Fibroblast of skin of left quadriceps (primary cell): ENCODE results near the gene IST1.
A peak's percentile ranks its signal among the peaks of the same experiment; 100 is the strongest.
"Not testable (repeated sequence)": the region's sequence is repeated elsewhere in the genome, so short reads cannot be mapped to it uniquely, and the experiment has no call there.

ENCODE experiments used
- DNase-seq, 2 experiments: peaks; one replicate each; pipeline ENCODE4 v3.0.0-alpha.2; 2013; ENCODE audit warnings: low read depth in 2 of 2

The IST1 gene

DNA sequence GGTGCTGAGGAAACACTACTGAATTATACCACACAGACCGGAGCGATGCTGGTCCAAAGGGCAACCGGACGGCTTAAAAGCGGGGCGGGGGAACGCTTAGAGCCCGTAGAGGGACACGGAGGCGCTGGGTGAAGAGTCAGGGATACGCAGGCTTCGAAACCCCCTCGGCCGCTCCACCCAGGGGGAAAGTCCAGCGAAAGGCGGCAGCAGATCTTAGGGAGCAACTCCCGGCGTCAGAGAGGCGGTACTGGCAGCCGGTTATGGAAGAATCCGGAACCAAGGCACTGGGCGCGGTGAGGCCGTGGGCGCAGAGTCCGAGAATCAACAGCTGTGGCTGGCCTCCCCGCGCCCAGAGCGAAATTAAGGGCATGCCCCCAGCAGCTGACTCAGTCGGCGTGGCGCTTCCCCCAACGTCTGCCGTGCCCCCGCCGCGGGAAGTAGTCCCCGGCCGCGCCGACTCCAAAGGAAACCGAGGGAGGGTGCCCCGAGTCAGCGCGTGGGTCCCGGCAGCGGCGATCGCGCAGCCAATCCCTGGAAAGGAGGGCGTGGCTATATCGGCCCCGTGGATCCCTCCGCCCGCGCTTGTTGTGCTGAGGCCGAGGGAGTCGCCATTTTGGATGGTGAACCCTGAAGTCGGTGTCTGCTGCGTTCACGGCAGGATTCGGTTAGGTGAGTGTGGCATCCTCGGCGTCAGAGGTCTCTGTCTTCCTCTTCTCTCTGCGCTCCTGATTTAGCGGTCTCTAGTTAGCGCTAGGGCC, at the start of gene IST1:
TSS of gene IST1 (plus strand) at position 611 of the 758 bp plus-strand sequence. CDS start 20,110 bp downstream, outside the sequence.
- peak; percentile 97 for DNase-seq

DNA sequence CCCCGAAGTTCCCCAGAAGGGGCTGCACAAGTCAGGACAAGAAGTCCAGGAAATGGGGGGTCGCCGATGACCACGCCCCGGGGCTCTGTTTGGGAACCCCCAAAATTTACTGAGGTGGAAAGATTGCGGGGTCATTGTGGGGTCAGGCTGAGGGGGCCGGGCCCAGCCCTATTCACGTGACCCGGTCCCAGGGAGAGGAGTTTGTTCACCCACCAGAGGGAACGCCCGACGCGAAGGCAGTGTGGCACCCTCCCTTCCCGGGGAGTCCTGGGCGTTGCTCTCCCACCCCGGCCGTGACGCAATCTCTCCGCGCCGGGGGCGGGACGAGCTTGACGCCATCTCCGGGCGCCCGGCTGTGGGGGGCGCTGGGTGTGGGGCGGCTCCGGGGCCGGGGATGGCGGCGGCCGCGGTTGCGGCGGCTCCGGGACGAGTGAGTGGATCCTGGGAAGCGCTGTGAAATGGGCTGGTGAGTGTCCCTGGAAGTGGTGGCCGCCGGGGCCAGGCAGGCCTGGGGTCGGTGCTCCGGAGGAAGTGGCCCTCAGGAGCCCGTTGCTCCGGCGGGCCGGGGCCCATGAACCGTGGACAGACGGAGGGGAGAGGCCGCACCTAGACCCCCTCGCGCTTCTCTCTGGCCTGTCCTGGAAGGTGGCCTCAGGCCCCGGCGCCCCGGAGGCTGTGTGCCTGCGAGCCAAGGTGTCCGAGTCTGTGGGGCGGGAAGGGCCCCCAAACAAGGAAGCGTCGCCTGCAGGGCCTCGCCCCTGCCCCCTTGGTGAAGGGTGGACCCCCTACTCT, 49.5 kb upstream of the IST1 start, which contains the start of gene ATXN1L:
TSS of gene ATXN1L (plus strand) at position 338 of the 792 bp plus-strand sequence. CDS start 3,765 bp downstream, outside the sequence.
- DNase-seq, result peak; percentile 87 to 88

DNA sequence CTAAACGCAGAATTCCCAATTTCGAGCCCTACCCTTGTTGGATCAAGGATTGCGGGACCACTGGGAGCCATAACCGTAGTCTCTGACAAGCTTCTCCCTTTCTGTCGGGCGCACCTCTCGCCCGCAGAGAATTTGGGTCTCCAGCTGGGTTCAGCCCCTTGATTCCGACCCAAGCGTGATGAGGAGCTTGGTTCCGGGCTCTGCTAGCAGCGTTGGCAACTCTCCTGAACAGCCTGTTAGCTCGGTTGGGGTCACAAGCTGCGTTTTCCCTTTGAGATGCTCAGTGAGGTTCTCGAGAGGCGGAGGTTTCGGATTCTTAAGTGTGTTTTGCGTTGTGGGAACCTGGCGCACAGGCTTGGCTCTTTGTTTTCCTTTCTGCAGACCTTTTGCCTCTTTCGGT, 48.9 kb upstream of the IST1 start:
- no peak for DNase-seq

DNA sequence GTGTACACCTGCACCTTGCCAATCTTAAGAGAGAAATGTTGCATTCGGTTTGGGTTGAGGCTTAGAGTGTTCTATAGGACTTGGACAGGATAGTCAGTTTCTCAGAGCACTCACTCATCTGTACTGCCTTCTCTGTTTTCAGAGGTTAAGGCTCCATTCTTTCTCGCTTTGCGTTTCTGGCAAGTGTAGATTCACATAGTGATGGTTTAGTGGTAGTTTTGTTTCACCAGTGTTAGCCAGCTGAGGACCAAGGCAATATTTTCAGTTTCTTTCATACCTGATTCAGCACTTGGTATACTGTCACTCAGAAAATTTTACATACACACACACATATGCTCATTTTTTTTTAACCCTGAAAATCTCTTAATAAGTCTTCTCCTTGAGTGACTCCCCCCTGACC, 48.2 kb upstream of the IST1 start:
- no peak for DNase-seq

DNA sequence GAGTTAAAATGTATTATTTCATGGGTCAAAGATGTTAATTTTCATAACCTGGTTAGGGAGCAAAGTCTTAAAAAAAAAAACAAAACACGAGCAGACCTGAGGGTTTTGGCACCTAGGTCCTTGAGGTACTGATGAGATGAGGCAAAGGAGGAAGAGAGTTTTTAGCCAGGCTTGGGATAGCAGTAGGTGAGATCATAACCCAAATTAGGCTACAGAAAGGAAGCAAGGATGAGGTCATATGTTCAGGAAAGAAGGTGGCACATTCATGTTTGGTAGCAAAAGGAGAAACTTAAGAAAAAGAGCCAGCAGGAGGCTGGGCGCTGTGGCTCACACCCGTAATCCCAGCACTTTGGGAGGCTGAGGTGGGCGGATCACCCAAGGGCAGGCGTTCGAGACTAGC, 46.7 kb upstream of the IST1 start:
- no peak for DNase-seq

DNA sequence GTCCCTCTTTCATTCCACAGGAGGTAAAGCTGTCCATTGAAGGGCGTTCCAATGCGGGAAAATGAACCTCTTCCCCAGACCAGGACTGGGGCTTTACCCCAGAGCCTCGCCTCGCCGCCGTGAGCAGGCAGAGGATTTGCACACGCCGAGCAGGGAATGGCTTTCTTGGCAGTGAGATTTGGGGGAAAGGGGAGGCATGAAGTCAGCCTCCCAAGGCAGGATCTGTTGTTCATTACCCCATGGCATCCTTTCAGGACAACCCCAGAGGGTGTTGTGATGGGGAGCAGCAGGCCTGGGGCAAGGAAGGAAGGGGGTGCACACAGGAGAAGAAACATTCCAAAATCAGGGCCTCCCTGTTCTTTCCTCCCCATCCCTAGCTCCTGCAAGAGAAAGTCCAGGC, 43.6 kb upstream of the IST1 start:
- DNase-seq, result no peak

DNA sequence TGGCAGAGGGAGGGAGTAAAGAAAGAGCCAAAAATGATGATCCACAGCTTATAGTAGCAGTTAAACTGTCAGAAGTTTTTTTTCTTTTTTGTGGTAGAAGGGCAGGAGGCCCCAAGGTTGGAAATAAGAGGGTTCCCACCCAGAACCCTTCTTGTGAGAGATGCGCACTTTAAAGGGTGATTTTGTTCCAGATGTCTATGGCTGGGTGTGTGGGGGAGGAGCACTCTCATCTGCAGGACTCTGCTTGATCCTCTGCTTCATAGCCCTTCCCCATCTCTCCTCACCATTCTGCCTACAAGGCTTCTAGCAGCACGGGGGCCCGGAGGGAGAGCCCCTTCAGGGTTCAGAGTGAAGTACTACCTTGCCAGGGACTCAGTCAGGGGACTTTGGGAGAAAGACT, 43.2 kb upstream of the IST1 start:
- DNase-seq, result no peak

DNA sequence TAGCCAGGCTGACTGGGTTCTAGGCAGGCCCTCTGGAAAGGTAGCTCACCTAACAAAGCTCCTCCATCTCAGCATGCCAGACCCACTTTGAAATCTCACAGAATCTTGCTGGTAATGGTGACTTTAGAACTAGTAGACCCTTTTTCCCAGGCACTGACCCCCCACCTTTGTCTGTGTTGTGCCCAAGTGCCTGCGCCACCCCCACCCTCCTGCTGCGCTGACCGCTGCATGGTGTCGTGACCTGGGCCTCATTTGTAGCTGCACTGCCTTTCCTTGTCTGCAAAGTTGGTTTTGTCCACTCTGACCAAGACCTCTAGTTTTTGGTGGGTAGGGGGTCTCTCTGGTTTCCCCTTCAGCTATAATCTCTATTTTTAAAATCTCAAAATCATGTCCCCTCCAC, 42.8 kb upstream of the IST1 start:
- DNase-seq, result no peak

DNA sequence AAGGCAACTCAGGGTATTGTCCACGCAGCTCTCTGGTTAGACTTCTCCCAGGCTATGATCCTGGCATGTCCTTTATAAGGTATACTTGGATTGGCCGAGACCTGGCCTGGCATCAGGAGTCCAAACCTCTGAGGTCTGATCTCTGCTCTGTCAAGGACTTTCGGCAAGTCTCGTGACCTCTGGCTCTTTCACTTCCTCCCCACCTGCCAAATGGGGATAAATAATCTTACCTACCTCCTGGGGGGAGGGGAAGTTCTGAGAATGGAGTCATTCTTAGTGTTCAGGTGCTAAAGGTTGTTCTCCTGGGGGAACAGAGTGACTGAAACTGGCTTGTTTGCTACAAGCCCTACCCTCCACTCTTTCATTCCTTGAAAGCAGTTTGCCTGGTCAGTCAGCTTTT, 41.9 kb upstream of the IST1 start:
- DNase-seq, result no peak

DNA sequence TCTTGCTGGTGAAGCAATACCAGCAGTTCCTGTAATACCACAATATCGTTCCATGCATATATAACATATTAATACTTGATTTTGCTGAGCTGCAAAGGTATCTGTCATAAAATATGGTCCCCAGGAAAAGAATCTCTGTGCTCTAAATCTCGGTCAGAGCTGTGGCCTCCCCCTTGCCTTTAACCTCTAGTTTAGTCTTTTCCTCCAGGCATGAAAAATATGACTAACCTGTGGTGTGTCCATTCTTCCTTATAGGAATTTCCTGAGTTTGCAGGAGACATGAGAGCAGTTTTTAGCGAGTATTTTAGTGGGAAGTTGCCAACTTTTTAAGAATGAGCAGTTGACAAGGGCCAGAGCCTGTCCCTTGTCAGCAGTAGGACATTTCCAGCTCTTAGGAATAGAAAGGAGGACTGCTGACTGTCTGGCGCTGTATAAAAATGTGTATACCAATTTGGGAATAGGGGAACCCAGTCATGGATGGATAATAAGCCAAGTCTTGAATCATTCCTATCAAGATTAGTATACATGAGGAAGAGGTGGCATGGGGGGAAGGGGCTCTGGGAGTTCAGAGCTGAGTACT, 40.9 kb upstream of the IST1 start:
- DNase-seq, result no peak

DNA sequence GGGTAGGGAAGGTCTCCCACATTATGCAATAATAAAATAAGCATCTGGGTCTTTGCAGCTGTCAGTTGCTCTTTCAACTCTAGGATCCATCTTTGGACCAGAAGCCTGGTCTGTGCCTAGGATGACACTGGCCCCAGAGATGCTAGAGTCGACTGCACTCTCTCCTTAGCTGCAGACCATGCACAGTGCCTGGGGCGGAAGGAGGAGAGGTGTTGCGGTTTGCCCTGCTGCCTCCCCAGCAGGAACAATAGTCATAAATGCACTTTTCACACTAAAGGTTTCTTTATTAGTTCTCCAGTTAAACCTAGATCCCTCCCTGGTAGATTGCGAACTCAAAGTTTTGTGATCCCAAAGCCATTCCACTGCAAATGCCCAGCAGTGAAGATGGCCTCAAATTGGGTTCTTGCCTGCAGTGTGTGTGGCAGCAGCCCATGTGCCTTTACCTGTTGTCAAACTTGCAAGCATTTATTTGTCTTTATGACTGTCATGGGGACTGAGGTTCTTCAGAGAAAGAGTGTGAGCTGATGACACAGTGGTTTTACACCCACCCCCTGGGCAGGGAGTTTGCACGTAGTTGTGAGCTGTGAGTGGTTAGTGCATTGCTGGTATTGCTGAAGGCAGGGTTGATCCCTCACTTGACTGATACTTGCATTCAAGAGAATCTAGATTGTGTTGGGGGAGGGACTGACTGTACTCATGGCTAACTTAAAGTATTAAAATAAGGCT, 39.2 kb upstream of the IST1 start:
- DNase-seq, result no peak

DNA sequence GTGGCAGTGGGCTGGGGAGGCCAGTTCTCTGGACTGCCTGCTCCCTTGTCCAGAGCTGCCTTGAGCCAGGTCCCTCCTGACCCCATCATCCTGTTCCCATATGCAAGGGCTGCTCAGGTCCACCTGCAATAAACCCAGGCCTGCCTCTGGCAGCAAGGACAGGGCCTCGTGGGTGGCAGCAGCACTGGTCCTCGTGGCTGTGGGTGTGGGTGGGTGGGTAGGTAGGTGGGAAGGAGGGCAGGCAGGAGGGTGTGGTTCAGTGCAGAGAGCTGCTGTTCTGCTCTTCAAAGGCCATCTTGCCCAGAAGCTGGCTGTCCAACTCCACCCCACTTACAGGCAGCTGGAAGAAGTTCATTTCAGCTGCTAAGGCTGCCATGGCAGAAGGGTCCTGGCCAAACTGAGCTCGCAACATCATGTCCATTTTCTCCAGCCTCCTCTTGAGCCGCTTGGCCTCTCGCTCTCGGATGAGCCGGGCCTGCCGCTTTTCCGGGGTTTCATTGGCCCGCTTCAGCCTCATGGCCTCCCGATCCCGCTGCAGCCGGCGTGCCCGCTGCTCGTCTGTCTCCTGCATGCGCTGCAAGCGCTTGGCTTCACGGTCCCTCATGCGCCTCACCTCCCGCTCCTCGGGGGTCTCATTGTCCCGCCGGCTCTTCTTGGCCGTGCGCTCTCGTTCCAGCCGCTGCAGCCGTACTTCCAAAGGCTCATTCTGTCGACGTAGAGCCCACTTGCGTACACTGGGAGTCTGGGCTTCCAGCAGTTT, 35.4 kb upstream of the IST1 start:
- no peak for DNase-seq

DNA sequence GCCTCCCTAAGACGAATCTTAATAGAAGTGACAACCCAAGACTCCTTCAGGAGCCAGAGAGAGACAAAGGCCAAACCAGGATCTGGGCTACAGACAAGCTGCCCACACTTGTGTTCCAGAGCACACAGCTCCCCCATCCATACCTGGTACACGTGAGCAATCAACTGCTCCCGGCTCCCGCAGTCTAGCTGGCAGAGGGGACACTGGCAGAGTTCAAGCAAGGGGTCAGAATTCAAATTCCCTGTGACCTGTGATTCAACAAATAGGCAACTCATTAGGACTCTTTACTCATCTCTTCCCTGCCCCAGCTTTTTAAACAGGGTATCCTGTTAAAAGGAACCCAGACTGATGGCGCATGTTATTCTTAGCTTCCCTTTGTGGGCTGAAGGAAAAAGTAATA, 31.3 kb upstream of the IST1 start:
- no peak for DNase-seq

DNA sequence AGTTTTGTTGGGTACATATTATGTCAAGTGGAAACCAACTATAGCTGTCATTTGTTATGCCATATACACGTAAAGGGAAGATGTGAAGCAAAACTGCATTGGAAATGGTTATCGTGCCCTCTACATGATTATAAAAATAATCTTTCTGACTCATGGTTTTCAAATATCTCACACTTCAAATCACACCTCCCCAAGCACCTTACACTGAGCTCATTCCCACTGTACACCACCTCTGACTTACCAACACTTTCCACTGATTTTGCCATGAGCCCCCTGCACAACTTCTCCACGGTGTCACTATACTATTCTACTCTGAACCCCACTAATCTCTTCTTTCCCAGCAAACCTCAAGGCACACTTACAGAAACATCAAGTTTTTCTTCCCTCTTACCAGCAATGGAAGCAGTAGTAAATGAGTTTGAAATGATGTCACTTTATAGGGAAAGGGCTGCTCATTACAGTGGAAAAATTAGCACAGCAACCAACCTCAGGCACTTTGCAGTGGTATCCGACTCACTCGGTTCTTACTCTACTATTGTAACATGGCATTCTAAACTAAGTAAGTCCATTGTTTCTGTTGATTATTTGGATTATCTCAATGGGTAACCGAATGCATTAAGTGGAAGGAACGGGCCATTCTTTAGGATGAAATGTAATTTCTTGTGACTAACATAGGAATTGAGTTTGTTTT, 30.0 kb upstream of the IST1 start:
- DNase-seq, result no peak

DNA sequence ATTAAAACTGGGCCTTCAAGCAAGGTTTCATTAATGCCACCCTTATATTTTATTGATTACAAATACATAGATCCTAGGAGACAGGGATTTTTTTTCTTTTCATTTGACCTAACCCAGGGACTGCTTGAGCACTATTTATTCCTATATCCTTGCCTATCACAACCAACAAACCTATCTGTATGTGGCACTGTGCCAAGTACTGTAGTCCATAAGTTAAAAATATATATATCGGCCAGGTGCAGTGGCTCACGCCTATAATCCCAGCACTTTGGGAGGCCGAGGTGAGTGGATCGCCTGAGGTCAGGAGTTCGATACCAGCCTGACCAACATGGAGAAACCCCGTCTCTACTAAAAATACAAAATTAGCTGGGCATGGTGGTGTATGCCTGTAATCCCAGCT, 28.2 kb upstream of the IST1 start:
- DNase-seq, result not testable (repeated sequence)

DNA sequence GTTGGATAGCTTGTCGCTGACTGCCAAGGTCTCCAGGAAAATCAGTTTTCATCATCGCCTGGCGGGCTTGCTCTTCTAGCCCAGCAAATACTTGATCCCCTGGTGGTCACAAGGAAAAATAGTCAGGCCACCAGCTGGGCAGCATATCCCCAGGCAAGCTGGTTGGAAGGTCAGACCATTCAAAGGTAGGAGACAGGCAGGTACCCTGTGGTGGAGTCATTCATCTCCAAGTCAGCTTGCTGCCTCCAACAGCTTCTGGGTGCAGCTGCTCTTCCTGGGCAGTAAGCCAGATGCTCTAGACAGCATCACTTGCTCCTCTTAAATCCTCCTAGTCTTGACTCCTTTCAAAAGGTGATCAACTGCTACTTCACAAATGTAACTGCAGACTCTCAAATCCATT, 27.4 kb upstream of the IST1 start:
- no peak for DNase-seq

DNA sequence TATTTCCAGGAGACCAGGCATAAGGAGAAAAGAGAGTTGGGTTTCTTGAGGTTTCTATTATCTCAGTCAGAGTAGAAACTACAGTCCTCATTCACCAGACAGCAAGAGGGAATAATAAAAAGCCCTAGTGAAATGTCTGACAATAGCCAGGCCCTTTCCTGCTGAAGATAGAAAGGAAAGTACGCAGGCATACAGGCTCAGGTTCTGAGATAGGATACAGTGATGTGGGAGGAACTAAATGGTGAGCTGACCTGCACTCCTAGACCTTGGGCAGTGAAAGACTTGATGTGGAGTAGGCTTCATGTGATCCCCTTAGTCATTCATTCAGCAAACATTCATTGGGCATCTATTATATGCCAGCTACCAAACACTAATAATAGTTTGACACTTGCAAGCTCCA, 26.2 kb upstream of the IST1 start:
- no peak for DNase-seq

DNA sequence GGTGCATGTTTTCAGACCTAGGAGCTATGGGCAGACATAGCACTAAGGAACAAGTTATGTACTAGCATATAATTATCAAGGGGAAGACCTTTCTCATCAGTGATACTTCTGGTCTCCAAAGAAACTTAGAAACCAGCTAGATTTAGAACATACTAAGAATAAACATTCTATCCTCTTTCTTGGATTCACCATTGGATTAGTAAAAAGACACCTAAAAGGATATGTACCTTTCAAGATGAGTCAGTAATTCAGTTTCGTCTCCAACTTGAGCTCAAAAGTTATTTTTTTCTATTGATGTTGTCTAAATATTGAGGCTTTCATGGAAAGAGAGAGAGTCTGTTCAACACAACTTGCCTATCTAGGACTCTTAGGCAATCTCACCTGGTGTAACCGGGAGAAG, 24.5 kb upstream of the IST1 start:
- no peak for DNase-seq

DNA sequence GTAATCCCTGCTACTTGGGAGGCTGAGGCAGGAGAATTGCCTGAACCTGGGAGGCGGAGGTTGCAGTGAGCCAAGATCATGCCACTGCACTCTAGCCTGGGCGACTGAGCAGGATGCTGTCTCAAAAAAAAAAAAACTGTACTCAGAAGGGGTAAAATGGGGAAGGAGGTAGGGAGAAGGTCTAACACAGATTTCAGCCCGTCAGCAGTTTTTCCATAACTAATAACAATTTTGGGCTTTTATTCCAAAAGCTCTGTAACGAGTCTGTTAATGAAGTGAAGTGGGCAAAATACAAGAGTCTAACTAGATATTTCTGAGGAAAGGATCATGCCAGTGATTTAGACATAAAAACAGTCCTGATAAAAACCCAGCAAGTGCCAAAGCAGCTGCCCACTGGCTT, 22.1 kb upstream of the IST1 start:
- DNase-seq, result no peak

DNA sequence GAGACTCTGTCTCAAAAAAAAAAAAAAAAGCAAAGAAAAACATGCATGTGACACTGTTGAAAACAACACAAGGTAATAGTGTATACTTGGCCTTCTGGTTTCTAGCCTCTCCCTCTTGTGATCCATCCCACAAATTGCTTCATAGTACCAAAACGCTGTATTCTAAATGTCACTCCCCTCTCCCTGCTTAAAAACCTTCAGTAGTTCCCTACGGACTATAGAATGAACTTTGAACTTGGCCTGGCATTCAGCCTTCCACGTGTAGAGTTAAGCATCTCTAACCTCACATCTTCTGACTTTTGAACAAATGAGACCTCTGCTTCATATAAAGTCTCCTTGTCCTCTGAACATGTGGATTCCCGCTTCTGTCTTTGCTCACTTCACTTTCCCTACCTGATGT, 16.4 kb upstream of the IST1 start:
- no peak for DNase-seq

DNA sequence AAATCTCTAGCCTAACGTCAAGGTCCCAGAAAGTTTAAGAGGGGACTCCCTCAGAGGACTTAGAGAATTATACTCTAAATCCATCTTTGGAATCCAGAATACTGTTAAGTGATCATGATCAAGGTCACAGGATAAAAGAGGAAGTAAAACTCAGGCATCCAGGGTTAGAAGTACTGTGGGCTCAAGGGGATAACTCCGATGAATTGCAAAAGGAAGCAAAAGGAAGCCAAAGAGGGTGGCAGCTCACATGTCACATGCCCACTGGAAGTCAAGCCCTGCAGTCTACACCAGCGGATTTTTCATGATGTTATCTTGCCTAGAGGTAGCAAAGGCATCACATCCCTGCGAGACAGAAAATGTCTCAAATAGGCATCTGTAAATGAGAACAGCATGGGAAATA, 15.2 kb upstream of the IST1 start:
- no peak for DNase-seq
